ENCODE measurements around the gene ZFP37. TPM values are rescaled to one million over a fixed set of nuclear protein-coding genes. Genes with fewer than 3 reads are reported as not detected.
"Not testable (repeated sequence)": the region's sequence is repeated elsewhere in the genome, so short reads cannot be mapped to it uniquely, and the experiment has no call there.

Gene ZFP37
- total and polyA plus RNA-seq, 2 experiments from 2014 or later, result 2.3 to 5.6 TPM

GRCh38 chr9:113061072-113061850 lies 4.7 kb upstream of the ZFP37 start:
- Mint-ChIP-seq H3K9me3 (peaks cover 13% of the 10 kb centered on the region), H3K27me3 (ENCODE audit: insufficient read depth, low read depth, poor library complexity) (peaks cover 13% of the 10 kb centered on the region)
- H3K79me2 ChIP-seq (replicated peaks; ENCODE audit: insufficient read depth); H2AFZ ChIP-seq; H3K4me3 Mint-ChIP-seq; H3K27ac ChIP-seq (ENCODE audit: low read depth); ATAC-seq; H3K9me2 ChIP-seq (ENCODE audit: insufficient read depth); H3K4me3 ChIP-seq; H3K4me1 ChIP-seq (ENCODE audit: insufficient read depth); H3K4me2 ChIP-seq; H3F3A ChIP-seq (replicated peaks; ENCODE audit: low read depth); H4K20me1 ChIP-seq (replicated peaks; ENCODE audit: insufficient read depth); H3K4me1 Mint-ChIP-seq; H3K27ac Mint-ChIP-seq; H3K36me3 Mint-ChIP-seq (ENCODE audit: low read depth); H3K36me3 ChIP-seq (ENCODE audit: insufficient read depth): not testable (repeated sequence)
- DNase-seq (ENCODE audit: low spot score), result peak; percentile 54
- TF ChIP-seq EZH2phosphoT487 (IDR thresholded peaks at IDR 0.05; ENCODE audit: unreplicated experiment) (peak; percentile 88), EZH2 (IDR thresholded peaks at IDR 0.05; ENCODE audit: low read depth, unreplicated experiment) (peak; percentile 96)
- peaks cover 58% of the 10 kb centered on the region for H3K27me3 ChIP-seq (ENCODE audit: insufficient read depth)

- peak overlapping the region; percentile 34; the same call in 2 of the 3 replicates for H3K4me3 Mint-ChIP-seq
- not testable (repeated sequence) for H3K27ac Mint-ChIP-seq; H2AFZ ChIP-seq; H3K4me1 Mint-ChIP-seq; H3K36me3 ChIP-seq (ENCODE audit: insufficient read depth); H3K36me3 Mint-ChIP-seq (ENCODE audit: low read depth); H3F3A ChIP-seq (replicated peaks; ENCODE audit: low read depth); H3K27ac ChIP-seq (ENCODE audit: low read depth); ATAC-seq; H3K79me2 ChIP-seq (replicated peaks; ENCODE audit: insufficient read depth); H4K20me1 ChIP-seq (replicated peaks; ENCODE audit: insufficient read depth); H3K4me1 ChIP-seq (ENCODE audit: insufficient read depth)
- H3K27me3 ChIP-seq (ENCODE audit: insufficient read depth), result peaks cover 73% of the 10 kb centered on the region
- H3K9me3 Mint-ChIP-seq, result peaks cover 13% of the 10 kb centered on the region
- H3K9me2 ChIP-seq (ENCODE audit: insufficient read depth), result peaks cover 11% of the 10 kb centered on the region
- peaks cover 13% of the 10 kb centered on the region for H3K27me3 Mint-ChIP-seq (ENCODE audit: insufficient read depth, low read depth, poor library complexity)
- peak overlapping the region; percentile 34 for H3K4me3 ChIP-seq
- TF ChIP-seq EZH2 (IDR thresholded peaks at IDR 0.05; ENCODE audit: low read depth, unreplicated experiment), result peak; percentile 91
- DNase-seq (ENCODE audit: low spot score), result peak; percentile 53
- H3K4me2 ChIP-seq, result peak overlapping the region; percentile 51; the same call in 1 of the 2 replicates
Observed at GRCh38 chr9:113059581-113060284, 3.2 kb upstream of the ZFP37 start.

GRCh38 chr9:113057193-113057592 lies 669 bp upstream of the ZFP37 start:
- Histone ChIP-seq H3F3A (replicated peaks; ENCODE audit: low read depth) (no peaks in the 10 kb centered on the region), H3K4me2 (peak overlapping the region; percentile 98), H3K79me2 (replicated peaks; ENCODE audit: insufficient read depth) (0 out of 2 replicates have a peak, but pooled peaks cover 8% of the 10 kb centered on the region), H3K4me3 (peak overlapping the region; percentile 99), H3K36me3 (ENCODE audit: insufficient read depth) (no peaks in the 10 kb centered on the region), H3K4me1 (ENCODE audit: insufficient read depth) (peaks cover 8% of the 10 kb centered on the region; the same call in 1 of the 2 replicates), H2AFZ (peak overlapping the region; percentile 97; the same call in 1 of the 2 replicates), H3K9me2 (ENCODE audit: insufficient read depth) (peaks cover 20% of the 10 kb centered on the region), H3K27me3 (ENCODE audit: insufficient read depth) (peaks cover 71% of the 10 kb centered on the region), H3K27ac (ENCODE audit: low read depth) (no peak overlapping the region), H4K20me1 (replicated peaks; ENCODE audit: insufficient read depth) (no peaks in the 10 kb centered on the region; the same call in 1 of the 2 replicates)
- Mint-ChIP-seq H3K9me3 (peaks cover 13% of the 10 kb centered on the region), H3K27ac (no peak overlapping the region), H3K4me1 (no peaks in the 10 kb centered on the region), H3K4me3 (no peak overlapping the region), H3K36me3 (ENCODE audit: low read depth) (peaks cover 3% of the 10 kb centered on the region; the same call in 1 of the 3 replicates), H3K27me3 (ENCODE audit: insufficient read depth, low read depth, poor library complexity) (peaks cover 13% of the 10 kb centered on the region)
- no peak for DNase-seq (ENCODE audit: low spot score)
- TF ChIP-seq REST (IDR thresholded peaks at IDR 0.05; ENCODE audit: unreplicated experiment) (no peak), ZNF331 (CRISPR knock-in tag; IDR thresholded peaks at IDR 0.05; ENCODE audit: low read depth) (no peak), EZH2 (IDR thresholded peaks at IDR 0.05; ENCODE audit: low read depth, unreplicated experiment) (peak; percentile 0), POLR2AphosphoS5 (IDR thresholded peaks at IDR 0.05; ENCODE audit: low read depth) (no peak), CREB1 (CRISPR knock-in tag; IDR thresholded peaks at IDR 0.05; ENCODE audit: low read depth) (no peak), EZH2phosphoT487 (IDR thresholded peaks at IDR 0.05; ENCODE audit: unreplicated experiment) (no peak)
- ATAC-seq, result no peak

All from GM23338 (cell line).